CD4-positive, alpha-beta T cell (primary cell): ENCODE data around the gene METTL25. TPM values are rescaled to one million over a fixed set of nuclear protein-coding genes. Genes with fewer than 3 reads are reported as not detected.

Experiments used
- ATAC-seq: fragments of 200-7000 bp; cut with Tn5 transposase; one replicate; pipeline ENCODE4 v1.10.0; 2022; ENCODE audit warnings: mild to moderate bottlenecking; ENCODE audit not compliant: poor library complexity
- CTCF ChIA-PET: fragments of 350-600 bp; sonication (Branson Sonifier 250); formaldehyde crosslinking; loops from one replicate; lab custom pipeline; 2021; ENCODE audit warnings: antibody characterized with exemption, inconsistent platforms; lab: Charles Lee
- POLR2A ChIA-PET: fragments of 350-600 bp; sonication (Branson Sonifier 250); formaldehyde crosslinking; loops from one replicate; lab custom pipeline; 2021; ENCODE audit warnings: antibody characterized with exemption, inconsistent platforms; lab: Charles Lee
- DNase-seq, 14 experiments: peaks; one replicate each; pipeline ENCODE4 v3.0.0-alpha.2; 2013 to 2020; ENCODE audit warnings: mixed read lengths in 2 of 14
- H3K27ac ChIP-seq, 2 donors: one replicate each; pipeline versions ENCODE4 v1.5.1 to v1.7.0; 2013; ENCODE audit warnings: low read length in 2 of 2, low read depth in 1 of 2, mild to moderate bottlenecking in 1 of 2
- H3K27me3 ChIP-seq, 2 experiments: 1 replicate in 1 of 2; 2 replicates in 1 of 2; pipeline versions ENCODE4 v1.6.1 to v1.7.0; 2013; ENCODE audit warnings: low read length in 2 of 2, control low read depth in 1 of 2, mild to moderate bottlenecking in 1 of 2, moderate library complexity in 1 of 2; ENCODE audit not compliant: insufficient read depth in 2 of 2, control insufficient read depth in 1 of 2
- H3K36me3 ChIP-seq: one replicate; pipeline ENCODE4 v1.6.1; 2013; ENCODE audit warnings: low read length, control low read depth; ENCODE audit not compliant: insufficient read depth
- H3K4me1 ChIP-seq: one replicate; pipeline ENCODE4 v1.6.1; 2013; ENCODE audit warnings: low read length, control low read depth; ENCODE audit not compliant: insufficient read depth
- H3K4me3 ChIP-seq: one replicate; pipeline ENCODE4 v1.5.1; 2013; ENCODE audit warnings: mild to moderate bottlenecking, low read length, moderate library complexity
- H3K9me3 ChIP-seq, 2 experiments: 1 replicate in 1 of 2; 2 replicates in 1 of 2; pipeline versions ENCODE4 v1.6.1 to v1.7.0; 2013; ENCODE audit warnings: low read length in 2 of 2, mild to moderate bottlenecking in 2 of 2, control low read depth in 1 of 2, moderate library complexity in 1 of 2; ENCODE audit not compliant: control insufficient read depth in 1 of 2, insufficient read depth in 1 of 2
- H3K27ac Mint-ChIP-seq: one replicate; pipeline ENCODE4 v1.8.0; 2020; ENCODE audit warnings: mixed read lengths
- H3K27me3 Mint-ChIP-seq: one replicate; pipeline ENCODE4 v1.8.0; 2021; ENCODE audit warnings: mixed read lengths
- H3K36me3 Mint-ChIP-seq: one replicate; pipeline ENCODE4 v1.8.0; 2021; ENCODE audit warnings: low read depth, mixed read lengths
- H3K4me1 Mint-ChIP-seq: one replicate; pipeline ENCODE4 v1.8.0; 2021; ENCODE audit warnings: low read depth, mixed read lengths
- H3K4me3 Mint-ChIP-seq: one replicate; pipeline ENCODE4 v1.8.0; 2020; ENCODE audit warnings: mild to moderate bottlenecking, mixed read lengths
- H3K9me3 Mint-ChIP-seq: one replicate; pipeline ENCODE4 v1.8.0; 2020; ENCODE audit warnings: mixed read lengths
- intact Hi-C, 2 experiments: fragments of 100-400 bp; cut with DNase I in 1 of 2; cut with micrococcal nuclease in 1 of 2; formaldehyde crosslinking; loops; one replicate each; pipeline versions ENCODE4 v1.15.1 to v1.9.0; 2023 to 2025; cut with DNase I, micrococcal nuclease
- total RNA-seq, 174 experiments: library from RNA in 2 of 174; stranded (reverse) in 2 of 174; gene quantifications; one replicate each; pipeline ENCODE4 v1.2.3 and lab custom pipeline; 2021 to 2026
- TF ChIP-seq, protein P1 (sequence below): fragments of 200-600 bp; IDR thresholded peaks from one replicate; pipeline ENCODE4 v1.8.0; 2022; ENCODE audit warnings: antibody characterized with exemption, mild to moderate bottlenecking

Gene METTL25
- total RNA-seq, 2 experiments from 2014 or later: 12.4 to 12.6 TPM

DNA sequence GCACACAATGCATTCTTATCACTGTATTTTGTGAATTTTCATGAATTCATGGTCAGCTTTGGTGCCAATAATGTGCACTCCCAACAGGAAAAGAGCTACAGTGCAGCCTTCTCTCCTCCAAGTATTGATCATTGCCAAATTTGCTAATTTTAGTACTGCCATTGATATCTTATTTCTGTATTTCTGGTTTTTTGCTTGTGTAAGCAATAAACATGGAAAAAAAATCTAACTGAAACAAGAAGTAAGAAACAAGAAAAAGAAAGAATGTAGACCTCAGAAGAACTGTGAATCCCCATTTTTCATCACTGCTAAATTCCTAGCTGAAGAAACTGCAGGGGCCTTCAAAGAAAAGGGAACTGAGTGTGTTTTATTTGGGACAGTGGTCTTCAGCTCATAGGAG is 161.2 kb downstream of the METTL25 start:
- ATAC-seq (no peak), DNase-seq (no peak)
- no peaks in the 10 kb centered on the region for H3K4me1 ChIP-seq
- POLR2A ChIA-PET: no interaction called here
- H3K4me3 ChIP-seq: no peak overlapping the region
- H3K9me3 ChIP-seq: no peaks in the 10 kb centered on the region
- CTCF ChIA-PET: no interaction called here
- TF ChIP-seq, protein P1, sequence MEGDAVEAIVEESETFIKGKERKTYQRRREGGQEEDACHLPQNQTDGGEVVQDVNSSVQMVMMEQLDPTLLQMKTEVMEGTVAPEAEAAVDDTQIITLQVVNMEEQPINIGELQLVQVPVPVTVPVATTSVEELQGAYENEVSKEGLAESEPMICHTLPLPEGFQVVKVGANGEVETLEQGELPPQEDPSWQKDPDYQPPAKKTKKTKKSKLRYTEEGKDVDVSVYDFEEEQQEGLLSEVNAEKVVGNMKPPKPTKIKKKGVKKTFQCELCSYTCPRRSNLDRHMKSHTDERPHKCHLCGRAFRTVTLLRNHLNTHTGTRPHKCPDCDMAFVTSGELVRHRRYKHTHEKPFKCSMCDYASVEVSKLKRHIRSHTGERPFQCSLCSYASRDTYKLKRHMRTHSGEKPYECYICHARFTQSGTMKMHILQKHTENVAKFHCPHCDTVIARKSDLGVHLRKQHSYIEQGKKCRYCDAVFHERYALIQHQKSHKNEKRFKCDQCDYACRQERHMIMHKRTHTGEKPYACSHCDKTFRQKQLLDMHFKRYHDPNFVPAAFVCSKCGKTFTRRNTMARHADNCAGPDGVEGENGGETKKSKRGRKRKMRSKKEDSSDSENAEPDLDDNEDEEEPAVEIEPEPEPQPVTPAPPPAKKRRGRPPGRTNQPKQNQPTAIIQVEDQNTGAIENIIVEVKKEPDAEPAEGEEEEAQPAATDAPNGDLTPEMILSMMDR: no peak
- H3K4me3 Mint-ChIP-seq: no peak overlapping the region
- no peaks in the 10 kb centered on the region for H3K9me3 Mint-ChIP-seq
- H3K27me3 Mint-ChIP-seq: peaks cover 6% of the 10 kb centered on the region
- H3K27me3 ChIP-seq: peaks cover 0 to under 1% of the 10 kb centered on the region in 2 experiments
- no peak overlapping the region for H3K27ac Mint-ChIP-seq
- no peaks in the 10 kb centered on the region for H3K4me1 Mint-ChIP-seq
- no peaks in the 10 kb centered on the region for H3K36me3 Mint-ChIP-seq
- no peak overlapping the region for H3K27ac ChIP-seq
- intact Hi-C loops: no loop called here
- no peaks in the 10 kb centered on the region for H3K36me3 ChIP-seq

DNA sequence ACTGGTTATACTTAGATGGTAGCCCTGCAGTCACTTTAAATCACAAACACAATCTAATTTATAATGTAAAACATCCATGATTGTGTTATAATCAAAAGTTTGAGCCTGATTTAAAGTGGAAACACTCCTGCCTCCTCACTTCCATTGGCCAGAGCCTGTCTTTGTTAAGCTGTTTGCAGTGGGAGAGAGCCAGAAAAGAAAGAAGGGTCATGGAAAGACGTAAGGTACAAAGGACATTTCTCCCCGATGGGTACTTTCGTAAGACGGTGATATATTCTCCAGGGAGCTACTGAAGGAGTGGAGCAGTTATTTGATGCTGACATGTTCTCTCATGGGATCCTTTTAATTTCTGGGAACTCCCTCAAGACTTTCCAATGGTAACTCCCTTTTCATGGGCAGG is 164.0 kb downstream of the METTL25 start:
- intact Hi-C loops: no loop called here
- no peaks in the 10 kb centered on the region for H3K36me3 ChIP-seq

DNA sequence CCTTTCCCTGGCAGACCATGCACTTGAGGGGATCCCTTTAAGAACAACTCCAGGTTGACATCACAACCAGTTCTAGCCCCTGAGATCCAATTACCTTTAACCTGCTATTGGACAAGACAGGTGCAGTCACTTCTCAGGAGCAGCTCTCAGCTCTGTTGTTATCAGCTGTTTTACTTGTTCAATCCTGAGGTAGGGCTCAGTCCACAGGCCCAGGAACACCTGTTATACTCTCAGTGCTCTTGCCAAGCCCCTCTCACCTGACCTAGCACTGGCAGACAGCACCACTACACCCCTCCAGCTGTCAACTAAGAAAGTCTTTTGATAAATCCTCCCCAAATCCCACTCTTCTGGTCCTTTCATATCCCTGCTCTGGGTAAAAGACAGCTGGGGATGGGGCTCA is 164.4 kb downstream of the METTL25 start:
- intact Hi-C loops: no loop called here
- Mint-ChIP-seq H3K27me3 (peaks cover 6% of the 10 kb centered on the region), H3K4me3 (no peak overlapping the region), H3K4me1 (no peaks in the 10 kb centered on the region), H3K36me3 (no peaks in the 10 kb centered on the region), H3K9me3 (no peaks in the 10 kb centered on the region), H3K27ac (no peak overlapping the region)
- H3K9me3 ChIP-seq: no peaks in the 10 kb centered on the region
- H3K27me3 ChIP-seq: peaks cover 0 to 4% of the 10 kb centered on the region in 2 experiments
- ChIA-PET CTCF (no interaction called here), POLR2A (no interaction called here)
- ATAC-seq (no peak), DNase-seq (no peak)
- no peak overlapping the region for H3K4me3 ChIP-seq
- no peaks in the 10 kb centered on the region for H3K4me1 ChIP-seq
- H3K36me3 ChIP-seq: no peaks in the 10 kb centered on the region
- no peak overlapping the region for H3K27ac ChIP-seq
- TF ChIP-seq, protein P1: no peak

More for the DNA sequence above, 164.0 kb downstream of the METTL25 start:
- ATAC-seq (no peak), DNase-seq (no peak)
- Mint-ChIP-seq H3K27me3 (peaks cover 6% of the 10 kb centered on the region), H3K36me3 (no peaks in the 10 kb centered on the region), H3K4me1 (no peaks in the 10 kb centered on the region), H3K9me3 (no peaks in the 10 kb centered on the region), H3K27ac (no peak overlapping the region), H3K4me3 (no peak overlapping the region)
- H3K27me3 ChIP-seq: peaks cover 0 to 4% of the 10 kb centered on the region in 2 experiments
- no peak overlapping the region for H3K4me3 ChIP-seq
- H3K9me3 ChIP-seq: no peaks in the 10 kb centered on the region
- ChIA-PET CTCF (no interaction called here), POLR2A (no interaction called here)
- H3K27ac ChIP-seq: no peak overlapping the region
- no peaks in the 10 kb centered on the region for H3K4me1 ChIP-seq
- TF ChIP-seq, protein P1: no peak
